Measurements from ENCODE around the gene KRT16. TPM values are rescaled to one million over a fixed set of nuclear protein-coding genes. Genes with fewer than 3 reads are reported as not detected.

Gene KRT16
- total RNA-seq, 1 experiment from 2014 or later, result not detected

DNA sequence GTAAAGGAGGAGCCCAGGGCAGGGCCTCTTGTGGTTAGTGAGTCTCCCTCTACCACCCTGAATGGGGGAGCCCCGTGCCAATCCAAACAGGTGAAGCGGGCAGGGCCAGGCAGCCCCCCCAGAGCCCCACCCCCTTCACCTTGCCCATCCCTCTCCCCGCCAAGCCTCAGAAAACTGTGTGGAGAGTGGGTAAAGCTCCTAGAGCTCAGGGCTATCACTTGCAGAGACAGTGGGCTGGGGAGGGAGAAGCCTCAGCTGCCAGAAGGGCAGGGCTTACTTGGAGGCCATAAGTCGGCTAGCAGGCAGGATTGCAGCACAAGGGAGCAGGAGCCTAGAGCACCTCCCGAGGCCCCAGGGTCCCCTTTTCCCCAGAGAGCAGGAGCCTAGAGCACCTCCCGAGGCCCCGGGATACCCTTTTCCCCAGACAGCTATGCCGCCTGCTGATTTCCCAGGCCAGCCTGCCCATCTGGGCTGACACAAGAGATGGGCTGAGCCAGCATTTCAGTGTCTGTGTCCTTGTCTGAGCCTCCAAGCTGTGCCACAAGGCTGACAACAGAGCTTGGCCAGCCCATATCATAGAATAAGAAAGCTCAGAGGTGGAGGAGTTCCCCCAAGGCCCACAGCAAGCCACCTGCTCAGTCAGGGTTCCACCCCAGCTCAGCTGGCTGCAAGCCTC lies 19.1 kb downstream of the KRT16 start:
- Histone ChIP-seq H2AFZ (ENCODE audit: low read length) (no peak overlapping the region), H3K23me2 (ENCODE audit: insufficient read length, low read depth, low read length, poor library complexity, severe bottlenecking) (no peaks in the 10 kb centered on the region), H3K56ac (ENCODE audit: insufficient read length, low read depth, low read length) (no peak overlapping the region), H2BK120ac (ENCODE audit: low read depth, low read length, poor library complexity, severe bottlenecking) (no peak overlapping the region), H2BK12ac (ENCODE audit: insufficient read length, low read depth, low read length) (no peak overlapping the region), H3K4me1 (ENCODE audit: insufficient read depth, low read length) (no peaks in the 10 kb centered on the region), H3K9ac (ENCODE audit: extremely low read depth, insufficient read length, low read length) (no peak overlapping the region), H4K20me1 (ENCODE audit: control insufficient read depth, insufficient read depth, insufficient read length) (no peaks in the 10 kb centered on the region), H3K14ac (ENCODE audit: insufficient read depth, low read length) (no peak overlapping the region), H3K9me3 (ENCODE audit: control insufficient read depth, low read depth, low read length) (no peaks in the 10 kb centered on the region), H3K4ac (ENCODE audit: low read depth, low read length) (no peak overlapping the region), H3T11ph (ENCODE audit: low read length) (no peak overlapping the region), H4K5ac (ENCODE audit: insufficient read length, low read depth, low read length) (no peak overlapping the region), H3K18ac (ENCODE audit: insufficient read length, low read depth, low read length) (no peak overlapping the region), H3K4me2 (ENCODE audit: insufficient read depth, insufficient read length, low read length) (no peak overlapping the region), H3K79me2 (ENCODE audit: insufficient read depth, low read length) (no peaks in the 10 kb centered on the region; the same call in 1 of the 2 replicates), H3K27me3 (ENCODE audit: insufficient read depth, low read length) (no peaks in the 10 kb centered on the region), H3K23ac (ENCODE audit: insufficient read length, low read depth, low read length) (no peak overlapping the region), H3K79me1 (ENCODE audit: insufficient read depth, low read depth, low read length, poor library complexity, severe bottlenecking) (no peaks in the 10 kb centered on the region), H2AK5ac (ENCODE audit: insufficient read length, low read length) (no peak overlapping the region), H2BK15ac (ENCODE audit: low read depth, low read length) (no peak overlapping the region), H2BK5ac (ENCODE audit: insufficient read length, low read length) (no peak overlapping the region), H2BK20ac (ENCODE audit: low read depth, low read length, poor library complexity, severe bottlenecking) (no peak overlapping the region), H3K27ac (ENCODE audit: insufficient read length, low read depth, low read length) (no peak overlapping the region), H4K8ac (replicated peaks; ENCODE audit: insufficient read length, low read depth, low read length) (no peak overlapping the region), H4K91ac (ENCODE audit: insufficient read length, low read depth, low read length) (no peak overlapping the region)
- Mint-ChIP-seq H3K9me3 (no peaks in the 10 kb centered on the region), H3K4me3 (no peak overlapping the region), H3K4me1 (peaks cover 6 to 13% of the 10 kb centered on the region in 2 experiments), H3K27me3 (ENCODE audit: low read depth) (peaks cover 10% of the 10 kb centered on the region), H3K27ac (no peak overlapping the region), H3K36me3 (ENCODE audit: insufficient read depth in 1 of 3, low read depth in 3 of 3) (no peaks in the 10 kb centered on the region)
- DNase-seq, result no peak
- WGBS (ENCODE audit: extremely low coverage, insufficient read length, low lambda C conversion rate), result no CpG with 5 or more reads among the region's 8 CpGs
- TF ChIP-seq, protein P1, sequence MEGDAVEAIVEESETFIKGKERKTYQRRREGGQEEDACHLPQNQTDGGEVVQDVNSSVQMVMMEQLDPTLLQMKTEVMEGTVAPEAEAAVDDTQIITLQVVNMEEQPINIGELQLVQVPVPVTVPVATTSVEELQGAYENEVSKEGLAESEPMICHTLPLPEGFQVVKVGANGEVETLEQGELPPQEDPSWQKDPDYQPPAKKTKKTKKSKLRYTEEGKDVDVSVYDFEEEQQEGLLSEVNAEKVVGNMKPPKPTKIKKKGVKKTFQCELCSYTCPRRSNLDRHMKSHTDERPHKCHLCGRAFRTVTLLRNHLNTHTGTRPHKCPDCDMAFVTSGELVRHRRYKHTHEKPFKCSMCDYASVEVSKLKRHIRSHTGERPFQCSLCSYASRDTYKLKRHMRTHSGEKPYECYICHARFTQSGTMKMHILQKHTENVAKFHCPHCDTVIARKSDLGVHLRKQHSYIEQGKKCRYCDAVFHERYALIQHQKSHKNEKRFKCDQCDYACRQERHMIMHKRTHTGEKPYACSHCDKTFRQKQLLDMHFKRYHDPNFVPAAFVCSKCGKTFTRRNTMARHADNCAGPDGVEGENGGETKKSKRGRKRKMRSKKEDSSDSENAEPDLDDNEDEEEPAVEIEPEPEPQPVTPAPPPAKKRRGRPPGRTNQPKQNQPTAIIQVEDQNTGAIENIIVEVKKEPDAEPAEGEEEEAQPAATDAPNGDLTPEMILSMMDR (conservative IDR thresholded peaks at IDR 0.05), result no peak
